Ovary (tissue), 9 donors: ENCODE measurements around the gene RPS5. TPM values are rescaled to one million over a fixed set of nuclear protein-coding genes. Genes with fewer than 3 reads are reported as not detected.

ENCODE experiments used
- microRNA-seq, 3 donors: library from miRNA; unstranded; fragments of <30 nt; microRNA quantifications; one replicate each; pipeline versions ENCODE4 to v1.2.0, GENCODE V29; 2019 to 2020
- polyA plus RNA-seq, 2 donors: library from polyadenylated mRNA; stranded (reverse); fragments of 200-250 nt in 1 of 2; fragments of 350-450 nt in 1 of 2; fragmentation: Illumina TruSeq in 1 of 2; extraction: RNeasy Lipid Tissue Mini Kit (QIAGEN cat#74804) in 1 of 2; gene quantifications; one replicate each; pipeline ENCODE4 v1.2.3, GENCODE V29; 2013 to 2014
- small RNA-seq: library from RNA; depleted of rRNA; stranded (forward); fragments of <200 nt; gene quantifications from one replicate; pipeline ENCODE3, GENCODE V24; 2016
- total RNA-seq, 7 donors: library from RNA; depleted of rRNA in 2 of 7; stranded (reverse); fragments of >200 nt in 2 of 7; fragmentation: NEBNext Ultra II Directional in 3 of 7; extraction: Animal tissue kit (Norgen Biotek cat#: 25700) in 3 of 7; gene quantifications; one replicate each; pipeline versions ENCODE4 v1.1.0 to v1.2.4, GENCODE V29; 2016 to 2023
- donor health status: DM: no; HTN: no; CAD: no; lungs with moderate emphysema.
- donor health status: DM: no; HTN: no; CAD: no.
- donor health status: Bipolar disorder and iron deficiency.
- donor health status: DM: yes; HTN: yes; CAD: no.
- donor health status: DM: no; HTN: no; CAD: no.
- donor health status: DM: yes; HTN: yes; CAD: no.

RPS5 gene
- total and polyA plus RNA-seq, 9 donors: 715 to 5,180 (median 2,346) TPM

Small RNAs within 50 kb of the gene (microRNA-seq; reads per million reads assigned to microRNA genes)
- 0 to 0.16 (median 0) reads per million in 3 donors for gene MIR4754

Small RNAs within 50 kb of the gene (small RNA-seq; reads per million reads assigned to genes)
- gene MIR4754 (not detected), gene RNA5SP473 (0.35 reads per million)

Other genes with a start within 250 kb of the RPS5 start
- 10 to 100 TPM in 5 of 7 donors, 1 to 10 TPM in 2; 5.6 to 16.9 (median 13.5) TPM for gene ZNF329, start 236.5 kb upstream of the RPS5 start, total RNA-seq
- 10 to 100 TPM in 1 of 2 donors, 1 to 10 TPM in 1; 7.3 to 14.9 TPM for gene ZNF329, start 236.5 kb upstream of the RPS5 start, polyA plus RNA-seq
- 10 to 100 TPM; 26.1 to 61.5 (median 45.3) TPM for gene ZNF274, start 204.2 kb upstream of the RPS5 start, total RNA-seq
- 10 to 100 TPM; 20.4 to 22.4 TPM for gene ZNF274, start 204.2 kb upstream of the RPS5 start, polyA plus RNA-seq
- gene ZNF544, start 158.4 kb upstream of the RPS5 start, total RNA-seq: 10 to 100 TPM; 20.8 to 39.8 (median 37.5) TPM
- gene ZNF544, start 158.4 kb upstream of the RPS5 start, polyA plus RNA-seq: 10 to 100 TPM; 16.8 to 18.3 TPM
- gene ZNF8, start 108.3 kb upstream of the RPS5 start, total RNA-seq: 10 to 100 TPM in 1 of 7 donors, 1 to 10 TPM in 6; 4.8 to 10.6 (median 8.0) TPM
- 1 to 10 TPM; 2.7 to 4.2 TPM for gene ZNF8, start 108.3 kb upstream of the RPS5 start, polyA plus RNA-seq
- 10 to 100 TPM; 26.9 to 37.6 (median 29.9) TPM for gene ERVK3-1, start 81.9 kb upstream of the RPS5 start, total RNA-seq
- 10 to 100 TPM; 27.4 to 52.5 TPM for gene ERVK3-1, start 81.9 kb upstream of the RPS5 start, polyA plus RNA-seq
- 1 to 10 TPM; 2.2 to 6.1 (median 4.5) TPM for gene ZSCAN22, start 60.3 kb upstream of the RPS5 start, total RNA-seq
- 1 to 10 TPM; 1.1 to 2.3 TPM for gene ZSCAN22, start 60.3 kb upstream of the RPS5 start, polyA plus RNA-seq
- 10 to 100 TPM in 2 of 7 donors, 1 to 10 TPM in 5; 2.6 to 32.4 (median 4.8) TPM for gene A1BG, start 33.8 kb upstream of the RPS5 start, total RNA-seq
- gene A1BG, start 33.8 kb upstream of the RPS5 start, polyA plus RNA-seq: 10 to 100 TPM in 1 of 2 donors, under 1 TPM in 1; 0.38 to 11.8 TPM
- 1 to 10 TPM; 2.5 to 6.5 (median 3.4) TPM for gene ZNF497, start 24.5 kb upstream of the RPS5 start, total RNA-seq
- 1 to 10 TPM in 1 of 2 donors, under 1 TPM in 1; 0.30 to 2.2 TPM for gene ZNF497, start 24.5 kb upstream of the RPS5 start, polyA plus RNA-seq
- 1 to 10 TPM; 1.4 to 3.2 (median 2.7) TPM for gene ZNF837, start 6.2 kb upstream of the RPS5 start, total RNA-seq
- 1 to 10 TPM in 1 of 2 donors, not detected in 1; 2.3 TPM for gene ZNF837, start 6.2 kb upstream of the RPS5 start, polyA plus RNA-seq
- not detected for gene RNF225, start 8.4 kb downstream of the RPS5 start, total RNA-seq
- not detected for gene RNF225, start 8.4 kb downstream of the RPS5 start, polyA plus RNA-seq
- 10 to 100 TPM; 12.6 to 24.3 (median 22.0) TPM for gene ZNF584, start 21.4 kb downstream of the RPS5 start, total RNA-seq
- gene ZNF584, start 21.4 kb downstream of the RPS5 start, polyA plus RNA-seq: 10 to 100 TPM; 11.0 to 12.0 TPM
- 10 to 100 TPM in 2 of 7 donors, 1 to 10 TPM in 5; 6.2 to 12.5 (median 8.6) TPM for gene ZNF132, start 52.9 kb downstream of the RPS5 start, total RNA-seq
- 1 to 10 TPM; 3.3 to 5.9 TPM for gene ZNF132, start 52.9 kb downstream of the RPS5 start, polyA plus RNA-seq
- 10 to 100 TPM in 1 of 7 donors, 1 to 10 TPM in 6; 4.7 to 11.4 (median 8.5) TPM for gene ZNF324B, start 64.4 kb downstream of the RPS5 start, total RNA-seq
- 1 to 10 TPM; 4.2 to 4.7 TPM for gene ZNF324B, start 64.4 kb downstream of the RPS5 start, polyA plus RNA-seq
- gene ZNF324, start 79.8 kb downstream of the RPS5 start, total RNA-seq: 10 to 100 TPM; 14.2 to 20.2 (median 18.6) TPM
- gene ZNF324, start 79.8 kb downstream of the RPS5 start, polyA plus RNA-seq: 1 to 10 TPM; 3.9 to 8.7 TPM
- gene ZNF446, start 89.1 kb downstream of the RPS5 start, total RNA-seq: 10 to 100 TPM; 16.2 to 20.9 (median 18.6) TPM
- gene ZNF446, start 89.1 kb downstream of the RPS5 start, polyA plus RNA-seq: 10 to 100 TPM in 1 of 2 donors, 1 to 10 TPM in 1; 1.9 to 24.9 TPM
- 10 to 100 TPM in 4 of 7 donors, 1 to 10 TPM in 3; 6.5 to 14.8 (median 11.1) TPM for gene SLC27A5, start 124.7 kb downstream of the RPS5 start, total RNA-seq
- 10 to 100 TPM in 1 of 2 donors, under 1 TPM in 1; 0.70 to 14.2 TPM for gene SLC27A5, start 124.7 kb downstream of the RPS5 start, polyA plus RNA-seq
- 10 to 100 TPM in 5 of 7 donors, 1 to 10 TPM in 2; 8.1 to 23.3 (median 17.3) TPM for gene ZBTB45, start 132.5 kb downstream of the RPS5 start, total RNA-seq
- 10 to 100 TPM in 1 of 2 donors, 1 to 10 TPM in 1; 1.1 to 11.6 TPM for gene ZBTB45, start 132.5 kb downstream of the RPS5 start, polyA plus RNA-seq
- gene TRIM28, start 156.8 kb downstream of the RPS5 start, total RNA-seq: 100 to 1,000 TPM; 193 to 505 (median 348) TPM
- 100 to 1,000 TPM; 270 to 294 TPM for gene TRIM28, start 156.8 kb downstream of the RPS5 start, polyA plus RNA-seq
- 100 to 1,000 TPM in 2 of 7 donors, 10 to 100 TPM in 5; 54.2 to 105 (median 96.1) TPM for gene CHMP2A, start 167.8 kb downstream of the RPS5 start, total RNA-seq
- 100 to 1,000 TPM; 137 to 143 TPM for gene CHMP2A, start 167.8 kb downstream of the RPS5 start, polyA plus RNA-seq
- 10 to 100 TPM; 13.8 to 75.0 (median 62.6) TPM for gene UBE2M, start 171.3 kb downstream of the RPS5 start, total RNA-seq
- 100 to 1,000 TPM in 1 of 2 donors, 10 to 100 TPM in 1; 43.8 to 110 TPM for gene UBE2M, start 171.3 kb downstream of the RPS5 start, polyA plus RNA-seq
- gene MZF1, start 186.1 kb downstream of the RPS5 start, total RNA-seq: 10 to 100 TPM; 26.2 to 48.0 (median 30.6) TPM
- gene MZF1, start 186.1 kb downstream of the RPS5 start, polyA plus RNA-seq: 10 to 100 TPM; 10.8 to 32.5 TPM